Ascending aorta (tissue), 2 donors: ENCODE results near the gene METTL9. TPM values are rescaled to one million over a fixed set of nuclear protein-coding genes. Genes with fewer than 3 reads are reported as not detected.
"Not testable (repeated sequence)": the region's sequence is repeated elsewhere in the genome, so short reads cannot be mapped to it uniquely, and the experiment has no call there.

Experiments
- DNase-seq, 2 donors: peaks; one replicate each; pipeline ENCODE4 v3.0.0-alpha.2; 2019; ENCODE audit warnings: low spot score in 2 of 2
- H3K27ac ChIP-seq, 2 donors: fragments of 200-600 bp; sonication (generic); one replicate each; pipeline ENCODE4 v1.5.1; 2016 to 2017; ENCODE audit warnings: mild to moderate bottlenecking in 1 of 2
- H3K27me3 ChIP-seq: fragments of 200-600 bp; sonication (generic); one replicate; pipeline ENCODE4 v1.5.1; 2017
- H3K36me3 ChIP-seq, 2 donors: fragments of 200-600 bp; sonication (generic); one replicate each; pipeline ENCODE4 v1.5.1; 2016
- H3K4me1 ChIP-seq, 2 donors: fragments of 200-600 bp; sonication (generic); one replicate each; pipeline ENCODE4 v1.5.1; 2016 to 2017; ENCODE audit warnings: mild to moderate bottlenecking in 1 of 2
- H3K4me3 ChIP-seq, 2 donors: fragments of 200-600 bp; sonication (generic); one replicate each; pipeline ENCODE4 v1.5.1; 2016 to 2017; ENCODE audit warnings: mild to moderate bottlenecking in 1 of 2
- H3K9me3 ChIP-seq, 2 donors: fragments of 200-600 bp; sonication (generic); one replicate each; pipeline ENCODE4 v1.5.1; 2016
- CTCF ChIP-seq, 3 experiments: fragments of 200-600 bp in 2 of 3; fragments of 450-650 bp in 1 of 3; sonication (generic) in 2 of 3; IDR thresholded peaks; one replicate each; pipeline ENCODE4 v1.5.1; 2016 to 2019; ENCODE audit warnings: antibody characterized with exemption in 3 of 3, mild to moderate bottlenecking in 1 of 3, moderate library complexity in 1 of 3
- intact Hi-C: fragments of 100-400 bp; cut with DNase I; formaldehyde crosslinking; loops from one replicate; pipeline ENCODE4 v1.15.1; 2023
- total RNA-seq: library from RNA; depleted of rRNA; stranded (reverse); fragments of >200 nt; gene quantifications from one replicate; pipeline ENCODE4 v1.1.0, GENCODE V29; 2016

METTL9 gene
- total RNA-seq, 1 donor from 2014 or later: 168 TPM

GRCh38 chr16:21560462-21560861 lies 38.9 kb upstream of the METTL9 start:
- peak in 1 of 2 donors; percentile 43 for DNase-seq
- intact Hi-C loops: no loop called here
- Histone ChIP-seq H3K27me3 (no peaks in the 10 kb centered on the region), H3K27ac (no peak overlapping the region), H3K4me3 (no peak overlapping the region), H3K4me1 (peaks cover 0 to 9% of the 10 kb centered on the region in 2 donors), H3K36me3 (no peaks in the 10 kb centered on the region), H3K9me3 (no peaks in the 10 kb centered on the region)
- TF ChIP-seq CTCF (IDR thresholded peaks at IDR 0.05): no peak

- peak in 1 of 2 donors; percentile 38 for DNase-seq
- intact Hi-C loops: no loop called here
- H3K27me3 ChIP-seq: no peaks in the 10 kb centered on the region
Observed at GRCh38 chr16:21563676-21564075, 35.7 kb upstream of the METTL9 start.

GRCh38 chr16:21564367-21564766 lies 35.0 kb upstream of the METTL9 start:
- H3K27ac ChIP-seq, H3K4me3 ChIP-seq, H3K9me3 ChIP-seq, intact Hi-C loops, H3K4me1 ChIP-seq, H3K27me3 ChIP-seq, H3K36me3 ChIP-seq, DNase-seq: not testable (repeated sequence)

More at GRCh38 chr16:21563676-21564075, 35.7 kb upstream of the METTL9 start:
- H3K27ac ChIP-seq: no peak overlapping the region
- no peaks in the 10 kb centered on the region for H3K36me3 ChIP-seq
- no peaks in the 10 kb centered on the region for H3K4me1 ChIP-seq
- H3K4me3 ChIP-seq: no peak overlapping the region
- no peak for TF ChIP-seq CTCF (IDR thresholded peaks at IDR 0.05)
- H3K9me3 ChIP-seq: no peaks in the 10 kb centered on the region

- peaks cover 0 to 5% of the 10 kb centered on the region in 2 donors for H3K4me1 ChIP-seq
- no peak for DNase-seq
- no peaks in the 10 kb centered on the region for H3K27me3 ChIP-seq
- no peaks in the 10 kb centered on the region for H3K36me3 ChIP-seq
- H3K27ac ChIP-seq: no peak overlapping the region
- H3K9me3 ChIP-seq: no peaks in the 10 kb centered on the region
- no peak overlapping the region for H3K4me3 ChIP-seq
- no peak for TF ChIP-seq CTCF (IDR thresholded peaks at IDR 0.05)
- intact Hi-C loops: no loop called here
Observed at GRCh38 chr16:21565507-21565860, 33.9 kb upstream of the METTL9 start.

GRCh38 chr16:21565861-21566669 lies 33.3 kb upstream of the METTL9 start:
- no peak overlapping the region for H3K27ac ChIP-seq
- H3K27me3 ChIP-seq: no peaks in the 10 kb centered on the region
- intact Hi-C loops: no loop called here
- peak in 1 of 2 donors; percentile 58 for DNase-seq
- no peaks in the 10 kb centered on the region for H3K9me3 ChIP-seq
- H3K4me1 ChIP-seq: peaks cover 0 to 5% of the 10 kb centered on the region in 2 donors
- H3K36me3 ChIP-seq: no peaks in the 10 kb centered on the region
- H3K4me3 ChIP-seq: no peak overlapping the region
- no peak for TF ChIP-seq CTCF (IDR thresholded peaks at IDR 0.05)

- intact Hi-C loops: no loop called here
- DNase-seq: no peak
Observed at GRCh38 chr16:21566891-21567414, 32.4 kb upstream of the METTL9 start.

GRCh38 chr16:21567496-21567895 lies 31.9 kb upstream of the METTL9 start:
- intact Hi-C loops, H3K36me3 ChIP-seq: not testable (repeated sequence)

More at GRCh38 chr16:21566891-21567414, 32.4 kb upstream of the METTL9 start:
- no peak overlapping the region for H3K27ac ChIP-seq
- H3K4me3 ChIP-seq: no peak overlapping the region
- TF ChIP-seq CTCF (IDR thresholded peaks at IDR 0.05): no peak
- no peaks in the 10 kb centered on the region for H3K36me3 ChIP-seq
- H3K9me3 ChIP-seq: no peaks in the 10 kb centered on the region
- H3K4me1 ChIP-seq: peaks cover 0 to 5% of the 10 kb centered on the region in 2 donors
- H3K27me3 ChIP-seq: no peaks in the 10 kb centered on the region

More at GRCh38 chr16:21567496-21567895, 31.9 kb upstream of the METTL9 start:
- DNase-seq: peak in 1 of 2 donors; percentile 50
- not testable (repeated sequence) for H3K4me3 ChIP-seq, H3K27ac ChIP-seq, H3K4me1 ChIP-seq, H3K27me3 ChIP-seq, H3K9me3 ChIP-seq
